Calu3 (cell line): Measurements from ENCODE around the gene PRKCA. TPM values are rescaled to one million over a fixed set of nuclear protein-coding genes. Genes with fewer than 3 reads are reported as not detected.
A peak's percentile ranks its signal among the peaks of the same experiment; 100 is the strongest.

Source experiments
- BruUV-seq: library from RNA; stranded (reverse); fragments of 400-500 nt; replicated peaks from 2 replicates; lab custom pipeline; 2021; lab: Mats Ljungman, UMichigan
- CTCF ChIA-PET: fragments of 300-600 bp; sonication (Branson Sonifier 250); formaldehyde crosslinking; loops from one replicate; lab custom pipeline; 2022; ENCODE audit warnings: antibody characterized with exemption; lab: Charles Lee
- DNase-seq: peaks from one replicate; pipeline ENCODE4 v3.0.0; 2022
- H3K27ac Mint-ChIP-seq: one replicate; pipeline ENCODE4 v1.8.0; 2022; ENCODE audit warnings: mixed read lengths; ENCODE audit not compliant: unreplicated experiment
- H3K27me3 Mint-ChIP-seq: one replicate; pipeline ENCODE4 v1.8.0; 2022; ENCODE audit warnings: mixed read lengths; ENCODE audit not compliant: unreplicated experiment
- H3K36me3 Mint-ChIP-seq: one replicate; pipeline ENCODE4 v1.8.0; 2022; ENCODE audit warnings: mild to moderate bottlenecking, moderate library complexity, mixed read lengths; ENCODE audit not compliant: insufficient read depth, unreplicated experiment
- H3K4me1 Mint-ChIP-seq: one replicate; pipeline ENCODE4 v1.8.0; 2022; ENCODE audit warnings: mild to moderate bottlenecking, low read depth, mixed read lengths; ENCODE audit not compliant: unreplicated experiment
- H3K4me3 Mint-ChIP-seq: one replicate; pipeline ENCODE4 v1.8.0; 2022; ENCODE audit warnings: mild to moderate bottlenecking, low read depth, moderate library complexity, mixed read lengths; ENCODE audit not compliant: unreplicated experiment
- H3K9me3 Mint-ChIP-seq: one replicate; pipeline ENCODE4 v1.8.0; 2022; ENCODE audit warnings: low read depth, mixed read lengths; ENCODE audit not compliant: unreplicated experiment
- intact Hi-C: fragments of 100-400 bp; cut with micrococcal nuclease; formaldehyde crosslinking; loops from one replicate; pipeline ENCODE4 v1.10.0; 2022; ENCODE audit not compliant: unreplicated experiment
- total RNA-seq: library from RNA; stranded (reverse); gene quantifications from 2 replicates; pipeline ENCODE4 v1.2.3, GENCODE V29; 2022
- TF ChIP-seq, protein P1 (sequence below): fragments of 200-600 bp; IDR thresholded peaks from one replicate; pipeline ENCODE4 v1.8.0; 2022; ENCODE audit warnings: antibody characterized with exemption; ENCODE audit not compliant: unreplicated experiment

PRKCA gene
- total RNA-seq, 1 experiment from 2014 or later: 126 TPM

GRCh38 chr17:66443606-66444005, 141.2 kb downstream of the PRKCA start:
- Mint-ChIP-seq H3K9me3 (no peaks in the 10 kb centered on the region), H3K4me3 (no peak overlapping the region), H3K36me3 (peaks cover 27% of the 10 kb centered on the region), H3K27ac (no peak overlapping the region), H3K27me3 (no peaks in the 10 kb centered on the region), H3K4me1 (peaks cover 47% of the 10 kb centered on the region)
- intact Hi-C loops: no loop called here
- BruUV-seq: no TSS peak
- CTCF ChIA-PET: no interaction called here
- DNase-seq: no peak
- TF ChIP-seq, protein P1, sequence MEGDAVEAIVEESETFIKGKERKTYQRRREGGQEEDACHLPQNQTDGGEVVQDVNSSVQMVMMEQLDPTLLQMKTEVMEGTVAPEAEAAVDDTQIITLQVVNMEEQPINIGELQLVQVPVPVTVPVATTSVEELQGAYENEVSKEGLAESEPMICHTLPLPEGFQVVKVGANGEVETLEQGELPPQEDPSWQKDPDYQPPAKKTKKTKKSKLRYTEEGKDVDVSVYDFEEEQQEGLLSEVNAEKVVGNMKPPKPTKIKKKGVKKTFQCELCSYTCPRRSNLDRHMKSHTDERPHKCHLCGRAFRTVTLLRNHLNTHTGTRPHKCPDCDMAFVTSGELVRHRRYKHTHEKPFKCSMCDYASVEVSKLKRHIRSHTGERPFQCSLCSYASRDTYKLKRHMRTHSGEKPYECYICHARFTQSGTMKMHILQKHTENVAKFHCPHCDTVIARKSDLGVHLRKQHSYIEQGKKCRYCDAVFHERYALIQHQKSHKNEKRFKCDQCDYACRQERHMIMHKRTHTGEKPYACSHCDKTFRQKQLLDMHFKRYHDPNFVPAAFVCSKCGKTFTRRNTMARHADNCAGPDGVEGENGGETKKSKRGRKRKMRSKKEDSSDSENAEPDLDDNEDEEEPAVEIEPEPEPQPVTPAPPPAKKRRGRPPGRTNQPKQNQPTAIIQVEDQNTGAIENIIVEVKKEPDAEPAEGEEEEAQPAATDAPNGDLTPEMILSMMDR: no peak

DNA sequence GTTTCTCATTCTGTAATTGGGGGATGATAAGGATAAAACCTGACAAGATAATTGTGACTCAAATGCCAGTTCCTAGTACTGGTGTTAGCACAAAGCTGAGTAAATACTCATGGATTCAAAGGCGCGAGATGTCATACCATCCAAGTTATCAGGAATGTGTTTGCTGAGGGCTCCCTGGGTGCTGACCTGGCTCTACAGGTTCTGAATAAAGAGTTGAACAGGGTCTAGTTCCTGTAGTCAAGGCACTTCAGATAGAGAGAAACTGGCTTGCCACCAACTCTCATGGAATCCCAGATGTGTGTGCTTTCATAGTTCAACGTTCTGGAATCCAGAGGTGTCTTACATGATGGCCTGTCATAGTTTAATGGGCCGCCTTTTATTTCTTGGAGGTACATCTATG, 141.6 kb downstream of the PRKCA start:
- DNase-seq: no peak
- no TSS peak for BruUV-seq
- H3K9me3 Mint-ChIP-seq: no peaks in the 10 kb centered on the region
- TF ChIP-seq, protein P1: no peak
- CTCF ChIA-PET: no interaction called here
- H3K4me3 Mint-ChIP-seq: no peak overlapping the region
- no peak overlapping the region for H3K27ac Mint-ChIP-seq
- H3K4me1 Mint-ChIP-seq: peaks cover 51% of the 10 kb centered on the region
- intact Hi-C loops: no loop called here
- H3K36me3 Mint-ChIP-seq: peaks cover 27% of the 10 kb centered on the region
- no peaks in the 10 kb centered on the region for H3K27me3 Mint-ChIP-seq

DNA sequence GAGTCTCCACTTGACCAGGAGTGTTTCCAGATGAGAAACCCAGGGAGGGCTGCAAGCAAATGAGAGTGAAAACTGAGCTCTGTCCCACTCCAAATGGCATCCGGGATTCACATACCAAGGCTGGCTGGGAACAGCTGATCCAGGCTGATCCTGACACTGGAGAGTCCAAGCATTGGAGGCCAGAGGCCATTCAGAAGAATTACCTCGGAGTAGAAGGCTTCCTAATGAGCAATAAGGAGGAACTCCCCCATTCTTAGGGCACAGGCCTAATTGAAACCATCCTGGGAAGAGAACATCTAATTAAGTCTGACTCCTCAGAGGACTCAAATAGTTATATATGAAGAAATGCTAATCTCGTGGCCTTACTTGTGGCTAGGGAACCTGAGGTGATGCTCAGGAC, 142.8 kb downstream of the PRKCA start:
- H3K27ac Mint-ChIP-seq: no peak overlapping the region
- no TSS peak for BruUV-seq
- intact Hi-C loops: no loop called here

GRCh38 chr17:66446419-66446818, 144.0 kb downstream of the PRKCA start:
- Mint-ChIP-seq H3K27ac (peak overlapping the region; percentile 19), H3K4me3 (no peak overlapping the region), H3K9me3 (no peaks in the 10 kb centered on the region), H3K4me1 (peaks cover 75% of the 10 kb centered on the region), H3K27me3 (no peaks in the 10 kb centered on the region), H3K36me3 (peaks cover 27% of the 10 kb centered on the region)
- BruUV-seq: no TSS peak
- CTCF ChIA-PET: no interaction called here
- intact Hi-C loops: no loop called here
- DNase-seq: no peak
- TF ChIP-seq, protein P1: no peak

More for the DNA sequence above, 142.8 kb downstream of the PRKCA start:
- CTCF ChIA-PET: no interaction called here
- Mint-ChIP-seq H3K27me3 (no peaks in the 10 kb centered on the region), H3K36me3 (peaks cover 27% of the 10 kb centered on the region), H3K4me1 (peaks cover 63% of the 10 kb centered on the region), H3K4me3 (no peak overlapping the region), H3K9me3 (no peaks in the 10 kb centered on the region)
- TF ChIP-seq, protein P1: no peak
- DNase-seq: no peak
